K562 (cell line): Measurements from ENCODE around the gene WNT7A. TPM values are rescaled to one million over a fixed set of nuclear protein-coding genes. Genes with fewer than 3 reads are reported as not detected.

Experiments used
- ATAC-seq: fragments of 200-7000 bp; cut with Tn5 transposase; 3 replicates; pipeline ENCODE4 v1.9.1; 2020; ENCODE audit warnings: moderate library complexity
- BruUV-seq: library from RNA; stranded (reverse); fragments of 400-500 nt; replicated peaks from 2 replicates; lab custom pipeline; 2021; lab: Mats Ljungman, UMichigan
- CTCF ChIA-PET: fragments of 300-600 bp; formaldehyde crosslinking; extraction: SDS; loops from one replicate; lab custom pipeline; 2021; ENCODE audit warnings: low intra/inter-chr PET ratio; lab: Yijun Ruan, JAX
- POLR2A ChIA-PET: fragments of 300-600, 350-650 bp; sonication (Branson Sonifier 250); formaldehyde crosslinking; extraction: SDS; loops from one replicate; lab custom pipeline; 2021; ENCODE audit warnings: antibody characterized with exemption, inconsistent platforms; lab: Yijun Ruan, JAX
- DNase-seq, 4 experiments: peaks; one replicate each; pipeline versions ENCODE4 v3.0.0 to v3.0.0-alpha.2; 2011 to 2018; ENCODE audit warnings: low spot score in 3 of 4, mixed read lengths in 3 of 4; ENCODE audit errors: extremely low read depth in 1 of 4
- FAIRE-seq: peaks from 2 replicates; lab custom pipeline; 2011; peaks lifted over from hg19 to GRCh38; lab: Jason Lieb, UNC
- H2AFZ ChIP-seq: 2 replicates; pipeline ENCODE4 v1.6.0; 2011; ENCODE audit warnings: low read depth, low read length, control low read depth, inconsistent platforms
- H3K27ac ChIP-seq: fragments of 200-600 bp; 3 replicates; pipeline ENCODE4 v1.8.0; 2011; ENCODE audit warnings: low read depth, mild to moderate bottlenecking, control low read depth, inconsistent platforms, low read length, moderate library complexity, mixed read lengths; ENCODE audit errors: extremely low read depth
- H3K27me3 ChIP-seq, 2 experiments: fragments of 300-600 bp in 1 of 2; 2 replicates in 1 of 2; 3 replicates in 1 of 2; pipeline versions ENCODE4 v1.6.0 to v1.8.0; 2011; ENCODE audit warnings: inconsistent platforms in 2 of 2, low read length in 2 of 2, mild to moderate bottlenecking in 1 of 2, mixed read lengths in 1 of 2, moderate library complexity in 1 of 2; ENCODE audit not compliant: control insufficient read depth in 2 of 2, insufficient read depth in 2 of 2
- H3K36me3 ChIP-seq: fragments of 300-600 bp; 3 replicates; pipeline ENCODE4 v1.8.0; 2011; ENCODE audit warnings: mild to moderate bottlenecking, low read length, inconsistent platforms; ENCODE audit not compliant: control insufficient read depth, insufficient read depth
- H3K4me1 ChIP-seq, 2 experiments: fragments of 200-600 bp in 1 of 2; replicated peaks in 1 of 2; 2 replicates in 1 of 2; 3 replicates in 1 of 2; pipeline versions ENCODE4 v1.5.1 to v1.8.0; 2011; ENCODE audit warnings: inconsistent platforms in 2 of 2, low read length in 2 of 2, mild to moderate bottlenecking in 1 of 2, mixed read lengths in 1 of 2, moderate library complexity in 1 of 2; ENCODE audit not compliant: control insufficient read depth in 2 of 2, insufficient read depth in 2 of 2
- H3K4me2 ChIP-seq: 2 replicates; pipeline ENCODE4 v1.6.1; 2011; ENCODE audit warnings: low read length, control low read depth, inconsistent platforms, mixed read lengths; ENCODE audit not compliant: insufficient read depth
- H3K4me3 ChIP-seq: fragments of 200-600 bp; sonication (generic), shearing (Covaris generic); 2 replicates; pipeline ENCODE4 v1.5.1; 2016; ENCODE audit warnings: control low read depth, inconsistent platforms
- H3K79me2 ChIP-seq: fragments of 200-600 bp; 3 replicates; pipeline ENCODE4 v1.8.0; 2011; ENCODE audit warnings: low read length, inconsistent platforms; ENCODE audit not compliant: control insufficient read depth, insufficient read depth
- H3K9ac ChIP-seq, 2 experiments: 2 replicates each; pipeline versions ENCODE4 v1.6.0 to v1.6.1; 2011; ENCODE audit warnings: low read depth in 2 of 2, low read length in 2 of 2, control low read depth in 1 of 2, inconsistent platforms in 1 of 2, mild to moderate bottlenecking in 1 of 2, mixed read lengths in 1 of 2; ENCODE audit not compliant: insufficient read depth in 1 of 2
- H3K9me1 ChIP-seq: one replicate; pipeline ENCODE4 v1.6.0; 2011; ENCODE audit warnings: inconsistent platforms, mild to moderate bottlenecking, low read length, moderate library complexity; ENCODE audit not compliant: control insufficient read depth, insufficient read depth
- H3K9me3 ChIP-seq: replicated peaks from 2 replicates; pipeline ENCODE4 v1.5.1; 2011; ENCODE audit warnings: low read depth, low read length, inconsistent platforms; ENCODE audit not compliant: control insufficient read depth, insufficient read depth
- H4K20me1 ChIP-seq: replicated peaks from 2 replicates; pipeline ENCODE4 v1.6.1; 2011; ENCODE audit warnings: low read length, inconsistent platforms, mixed read lengths; ENCODE audit not compliant: control insufficient read depth, insufficient read depth
- C11orf30 ChIP-seq: fragments of 450-650 bp; IDR thresholded peaks from 2 replicates; pipeline ENCODE4 v1.6.1; 2016; ENCODE audit warnings: low read depth, mild to moderate bottlenecking
- CAMTA2 ChIP-seq: fragments of 250-450 bp; sonication (Bioruptor Pico); conservative IDR thresholded peaks from 2 replicates; pipeline ENCODE4 v1.5.1; 2022
- CBX3 ChIP-seq, 2 experiments: IDR thresholded peaks; 1 replicate in 1 of 2; 2 replicates in 1 of 2; pipeline ENCODE4 v1.6.1; 2012; ENCODE audit warnings: inconsistent platforms in 2 of 2, low read length in 2 of 2, borderline replicate concordance in 1 of 2, control low read depth in 1 of 2
- CHD2 ChIP-seq: IDR thresholded peaks from 2 replicates; pipeline ENCODE4 v1.6.1; 2011; ENCODE audit warnings: low read depth, low read length
- FOXM1 ChIP-seq, 2 experiments: fragments of 450-650 bp in 1 of 2; sonication (generic) in 1 of 2; formaldehyde crosslinking in 1 of 2; IDR thresholded peaks; 2 replicates each; pipeline versions ENCODE4 v1.6.1 to v1.9.0; 2017 to 2022; ENCODE audit warnings: low read depth in 2 of 2, mild to moderate bottlenecking in 2 of 2, missing genetic modification reagents in 1 of 2, moderate library complexity in 1 of 2
- HEY1 ChIP-seq: fragments of 250-450 bp; sonication (Bioruptor Pico); IDR thresholded peaks from 2 replicates; pipeline ENCODE4 v1.5.0; 2020; ENCODE audit warnings: mild to moderate bottlenecking, moderate library complexity, borderline replicate concordance
- ILK ChIP-seq: fragments of 450-650 bp; IDR thresholded peaks from 2 replicates; pipeline ENCODE4 v1.6.1; 2016; ENCODE audit warnings: missing genetic modification characterization, low read depth, mild to moderate bottlenecking, missing compliant biosample characterization, moderate library complexity, borderline replicate concordance
- MAFK ChIP-seq: IDR thresholded peaks from 2 replicates; pipeline ENCODE4 v1.6.1; 2011; ENCODE audit warnings: low read length, improper control_type of control experiment
- MEF2A ChIP-seq: IDR thresholded peaks from 2 replicates; pipeline ENCODE4 v1.6.1; 2011; ENCODE audit warnings: low read depth, mild to moderate bottlenecking, low read length, moderate library complexity; ENCODE audit not compliant: control insufficient read depth
- NBN ChIP-seq: fragments of 450-650 bp; IDR thresholded peaks from 2 replicates; pipeline ENCODE4 v1.6.1; 2016; ENCODE audit warnings: low read depth, mild to moderate bottlenecking
- NFE2L1 ChIP-seq: fragments of 450-650 bp; IDR thresholded peaks from 2 replicates; pipeline ENCODE4 v1.6.1; 2016; ENCODE audit warnings: missing genetic modification characterization, low read depth, mild to moderate bottlenecking, missing compliant biosample characterization, moderate library complexity, borderline replicate concordance
- PBX2 ChIP-seq, 2 experiments: IDR thresholded peaks in 1 of 2; conservative IDR thresholded peaks in 1 of 2; 2 replicates each; pipeline ENCODE4 v1.6.1; 2016; ENCODE audit warnings: low read depth in 2 of 2, mild to moderate bottlenecking in 1 of 2, missing compliant biosample characterization in 1 of 2, missing genetic modification characterization in 1 of 2, moderate library complexity in 1 of 2
- SRSF1 ChIP-seq: fragments of 200-400 bp; formaldehyde crosslinking; IDR thresholded peaks from 2 replicates; pipeline ENCODE4 v1.6.1; 2017; ENCODE audit warnings: mild to moderate bottlenecking, low read depth, low read length, moderate library complexity
- SRSF3 ChIP-seq: fragments of 200-400 bp; formaldehyde crosslinking; IDR thresholded peaks from 2 replicates; pipeline ENCODE4 v1.6.1; 2016; ENCODE audit warnings: mild to moderate bottlenecking, low read length, moderate library complexity; ENCODE audit not compliant: insufficient read depth
- ZKSCAN1 ChIP-seq: fragments of 150-350 bp; IDR thresholded peaks from 2 replicates; pipeline ENCODE4 v1.6.1; 2016; ENCODE audit warnings: low read depth, low read length
- ZNF121 ChIP-seq: sonication (generic); formaldehyde crosslinking; conservative IDR thresholded peaks from 2 replicates; pipeline ENCODE4 v1.8.0; 2022; ENCODE audit warnings: missing genetic modification reagents
- ZNF274 ChIP-seq: IDR thresholded peaks from 2 replicates; pipeline ENCODE4 v1.6.1; 2011; ENCODE audit warnings: low read depth, mild to moderate bottlenecking, low read length, moderate library complexity, borderline replicate concordance
- WGBS: fragments of 100-300 bp; shearing (Covaris generic); methylation state at CpG from one replicate; pipeline ENCODE4 v1.1.6; 2016; ENCODE audit warnings: low coverage, mixed read lengths; ENCODE audit not compliant: insufficient coverage; ENCODE audit errors: missing lambda C conversion rate; 5-methylcytosine and 5-hydroxymethylcytosine counted together
- in situ Hi-C: fragments of 300-500 bp; cut with MboI; formaldehyde crosslinking; loops from 4 replicates; pipeline ENCODE4 v1.15.0; 2018; ENCODE audit warnings: inconsistent platforms, mixed read lengths
- intact Hi-C: fragments of 100-400 bp; cut with micrococcal nuclease; formaldehyde crosslinking; loops from 2 replicates; pipeline ENCODE4 v1.14.2; 2022
- polyA plus RNA-seq, 8 experiments: library from polyadenylated mRNA; depleted of rRNA in 4 of 8; stranded (reverse) in 5 of 8; unstranded in 3 of 8; fragments of >200 nt; fragmentation: Nextera tagmentation in 2 of 8; fragmentation: Illumina TruSeq in 1 of 8; extraction: Ambion mirVana in 2 of 8; extraction: Trizol in 1 of 8; gene quantifications; 2 replicates each; pipeline versions ENCODE4 v1.2.1 to v1.2.3, GENCODE V29; 2011 to 2014; ENCODE audit warnings: inconsistent platforms in 1 of 8, missing spikeins in 1 of 8
- total RNA-seq, 7 experiments: library from RNA; depleted of rRNA in 6 of 7; stranded (reverse); fragments of >200 nt in 6 of 7; fragmentation: Illumina TruSeq in 2 of 7; extraction: Trizol in 2 of 7; gene quantifications; 2 replicates each; pipeline versions ENCODE4 v1.2.1 to v1.2.3, GENCODE V29; 2011 to 2021; ENCODE audit warnings: low replicate concordance in 1 of 7
- TF ChIP-seq, protein P1 (sequence below): fragments of 250-450 bp; sonication (Bioruptor Pico); IDR thresholded peaks from 2 replicates; pipeline ENCODE4 v1.8.0; 2022; ENCODE audit warnings: inconsistent platforms, mild to moderate bottlenecking, moderate library complexity, borderline replicate concordance

The WNT7A gene
- total and polyA plus RNA-seq, 9 of the 15 experiments (the other 6 are each of a cell fraction or from before 2014, with no cell fraction given): 0.03 TPM; not detected in 8

GRCh38 chr3:13887495-13888300 lies 7.8 kb upstream of the WNT7A start:
- TF ChIP-seq ZNF121 (no peak), SRSF3 (no peak), CHD2 (no peak), C11orf30 (no peak), PBX2 (CRISPR knock-in tag; IDR thresholded peaks at IDR 0.05; ENCODE audit: low read depth) (no peak), PBX2 (tag; conservative IDR thresholded peaks at IDR 0.05; ENCODE audit: low read depth) (no peak), ILK (tag) (no peak), ZNF274 (no peak), NFE2L1 (no peak), HEY1 (CRISPR knock-in tag) (no peak), NBN (no peak), MEF2A (no peak), CBX3 (IDR thresholded peaks at IDR 0.05; ENCODE audit: borderline replicate concordance in 1 of 2, low read length in 2 of 2) (no peak), FOXM1 (IDR thresholded peaks at IDR 0.05; ENCODE audit: low read depth) (no peak), FOXM1 (CRISPR knock-in tag; IDR thresholded peaks at IDR 0.05; ENCODE audit: low read depth) (no peak), CAMTA2 (CRISPR knock-in tag) (no peak), SRSF1 (no peak), MAFK (no peak), ZKSCAN1 (no peak)
- TF ChIP-seq, protein P1, sequence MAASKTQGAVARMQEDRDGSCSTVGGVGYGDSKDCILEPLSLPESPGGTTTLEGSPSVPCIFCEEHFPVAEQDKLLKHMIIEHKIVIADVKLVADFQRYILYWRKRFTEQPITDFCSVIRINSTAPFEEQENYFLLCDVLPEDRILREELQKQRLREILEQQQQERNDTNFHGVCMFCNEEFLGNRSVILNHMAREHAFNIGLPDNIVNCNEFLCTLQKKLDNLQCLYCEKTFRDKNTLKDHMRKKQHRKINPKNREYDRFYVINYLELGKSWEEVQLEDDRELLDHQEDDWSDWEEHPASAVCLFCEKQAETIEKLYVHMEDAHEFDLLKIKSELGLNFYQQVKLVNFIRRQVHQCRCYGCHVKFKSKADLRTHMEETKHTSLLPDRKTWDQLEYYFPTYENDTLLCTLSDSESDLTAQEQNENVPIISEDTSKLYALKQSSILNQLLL (CRISPR knock-in tag): no peak
- TF ChIP-seq, all 486 proteins: peak for 0
- H3K4me3 ChIP-seq: no peak overlapping the region
- H3K4me2 ChIP-seq: no peak overlapping the region
- H3K27me3 ChIP-seq: peaks cover 0 to 10% of the 10 kb centered on the region in 2 experiments; a peak in 2 of 5 replicates
- H3K27ac ChIP-seq: no peak overlapping the region
- DNase-seq: no peak
- intact Hi-C loops (no loop called here), in situ Hi-C loops (loop anchor here (5.0 to 10.0 kb wide), 2 partner anchors 235 to 393 kb away; no protein-coding TSS in a partner anchor)
- no peak overlapping the region for H3K9ac ChIP-seq
- no peak overlapping the region for H2AFZ ChIP-seq
- H3K9me1 ChIP-seq: no peaks in the 10 kb centered on the region
- no peaks in the 10 kb centered on the region for H3K36me3 ChIP-seq
- FAIRE-seq: no peak
- no peaks in the 10 kb centered on the region for H4K20me1 ChIP-seq
- BruUV-seq: no TSS peak
- H3K4me1 ChIP-seq: peaks cover 9 to 18% of the 10 kb centered on the region in 2 experiments
- CTCF ChIA-PET: no interaction called here
- 9% methylated on average over 6 of the region's 6 CpGs for WGBS
- POLR2A ChIA-PET: interaction anchor here (0.7 kb wide), 1 partner anchor 883 kb away, joined by 3 read pairs; no protein-coding TSS in a partner anchor
- no peak for ATAC-seq
- H3K79me2 ChIP-seq: no peaks in the 10 kb centered on the region
- H3K9me3 ChIP-seq: no peaks in the 10 kb centered on the region
